Endothelial cell of umbilical vein (primary cell): ENCODE measurements around the gene TRANK1. TPM values are rescaled to one million over a fixed set of nuclear protein-coding genes. Genes with fewer than 3 reads are reported as not detected.

Experiments used
- BruUV-seq: library from RNA; stranded (reverse); fragments of 400-500 nt; replicated peaks from 2 replicates; lab custom pipeline; 2021; lab: Mats Ljungman, UMichigan
- CTCF ChIA-PET: fragments of 300-600, 350-600 bp; sonication (Branson Sonifier 250); formaldehyde crosslinking; loops from one replicate; lab custom pipeline; 2021; ENCODE audit warnings: antibody characterized with exemption, inconsistent platforms; lab: Charles Lee
- POLR2A ChIA-PET: fragments of 300-600, 350-600 bp; sonication (Branson Sonifier 250); formaldehyde crosslinking; loops from one replicate; lab custom pipeline; 2021; ENCODE audit warnings: antibody characterized with exemption, inconsistent platforms; lab: Charles Lee
- DNase-seq: peaks from one replicate; pipeline ENCODE4 v3.0.0-alpha.2; 2011; ENCODE audit warnings: low read depth, low spot score
- FAIRE-seq: peaks from 2 replicates; lab custom pipeline; 2011; peaks lifted over from hg19 to GRCh38; lab: Jason Lieb, UNC
- H2AFZ ChIP-seq: 2 replicates; pipeline ENCODE4 v1.6.0; 2012; ENCODE audit warnings: low read depth, low read length, control low read depth, inconsistent platforms
- H3K27ac ChIP-seq: 2 replicates; pipeline ENCODE4 v1.5.1; 2011; ENCODE audit warnings: low read depth, mild to moderate bottlenecking, control low read depth, low read length, moderate library complexity; ENCODE audit not compliant: insufficient read depth
- H3K27me3 ChIP-seq, 2 experiments: 2 replicates each; pipeline versions ENCODE4 v1.6.0 to v1.6.1; 2011; ENCODE audit warnings: low read length in 2 of 2, mixed read lengths in 1 of 2; ENCODE audit not compliant: control insufficient read depth in 2 of 2, insufficient read depth in 2 of 2
- H3K36me3 ChIP-seq, 2 experiments: 2 replicates in 1 of 2; 3 replicates in 1 of 2; pipeline ENCODE4 v1.5.1; 2011; ENCODE audit warnings: low read length in 2 of 2, mild to moderate bottlenecking in 1 of 2, moderate library complexity in 1 of 2; ENCODE audit not compliant: control insufficient read depth in 2 of 2, insufficient read depth in 2 of 2; ENCODE audit errors: extremely low read depth in 1 of 2
- H3K4me1 ChIP-seq: 3 replicates; pipeline ENCODE4 v1.5.1; 2011; ENCODE audit warnings: mild to moderate bottlenecking, low read length; ENCODE audit not compliant: control insufficient read depth, insufficient read depth; ENCODE audit errors: extremely low read depth
- H3K4me2 ChIP-seq: 2 replicates; pipeline ENCODE4 v1.6.1; 2011; ENCODE audit warnings: low read length, control low read depth, mixed read lengths; ENCODE audit not compliant: insufficient read depth
- H3K4me3 ChIP-seq, 3 experiments: fragments of 200-600 bp in 1 of 3; sonication (generic), shearing (Covaris generic) in 1 of 3; replicated peaks in 1 of 3; 2 replicates each; pipeline ENCODE4 v1.5.1; 2011 to 2016; ENCODE audit warnings: control low read depth in 3 of 3, low read length in 3 of 3, mild to moderate bottlenecking in 2 of 3, inconsistent platforms in 1 of 3, low read depth in 1 of 3, moderate library complexity in 1 of 3; ENCODE audit not compliant: insufficient read depth in 1 of 3
- H3K79me2 ChIP-seq: 2 replicates; pipeline ENCODE4 v1.6.0; 2012; ENCODE audit warnings: low read length, inconsistent platforms; ENCODE audit not compliant: control insufficient read depth, insufficient read depth
- H3K9ac ChIP-seq: replicated peaks from 2 replicates; pipeline ENCODE3; 2011; ENCODE audit warnings: low read length, control low read depth; ENCODE audit not compliant: insufficient read depth; ENCODE audit errors: extremely low read depth
- H3K9me1 ChIP-seq: replicated peaks from 3 replicates; pipeline ENCODE4 v1.6.0; 2011; ENCODE audit warnings: mild to moderate bottlenecking, low read length; ENCODE audit not compliant: control insufficient read depth, insufficient read depth; ENCODE audit errors: extremely low read depth
- H3K9me3 ChIP-seq: replicated peaks from 2 replicates; pipeline ENCODE4 v1.5.1; 2012; ENCODE audit warnings: low read length, inconsistent platforms; ENCODE audit not compliant: control insufficient read depth, insufficient read depth
- H4K20me1 ChIP-seq: replicated peaks from 2 replicates; pipeline ENCODE3; 2011; ENCODE audit warnings: mild to moderate bottlenecking, low read length; ENCODE audit not compliant: control insufficient read depth, insufficient read depth; ENCODE audit errors: extremely low read depth
- EZH2 ChIP-seq: IDR thresholded peaks from 2 replicates; pipeline ENCODE4 v1.6.1; 2012; ENCODE audit warnings: borderline replicate concordance, low read depth, mild to moderate bottlenecking, moderate library complexity, low read length, inconsistent platforms; ENCODE audit not compliant: severe bottlenecking
- FOS ChIP-seq: IDR thresholded peaks from 2 replicates; pipeline ENCODE4 v1.6.1; 2011; ENCODE audit warnings: mild to moderate bottlenecking, low read length, moderate library complexity, borderline replicate concordance; ENCODE audit not compliant: insufficient read depth
- GATA2 ChIP-seq: IDR thresholded peaks from 2 replicates; pipeline ENCODE4 v1.7.0; 2011; ENCODE audit warnings: low read depth, mild to moderate bottlenecking, moderate library complexity, mixed read lengths, low read length; ENCODE audit not compliant: insufficient read length, insufficient read depth
- JUN ChIP-seq: IDR thresholded peaks from 2 replicates; pipeline ENCODE4 v1.6.1; 2011; ENCODE audit warnings: borderline replicate concordance, low read depth; ENCODE audit not compliant: insufficient read length, insufficient read depth
- MYC ChIP-seq: IDR thresholded peaks from one replicate; pipeline ENCODE4 v1.6.1; 2011; ENCODE audit warnings: mild to moderate bottlenecking, low read depth, low read length
- POLR2A ChIP-seq: IDR thresholded peaks from 2 replicates; pipeline ENCODE4 v1.6.1; 2012; ENCODE audit warnings: low read depth, mild to moderate bottlenecking, control low read depth, low read length
- POLR2AphosphoS5 ChIP-seq: IDR thresholded peaks from 2 replicates; pipeline ENCODE4 v1.6.1; 2012; ENCODE audit warnings: low read depth, mild to moderate bottlenecking, control low read depth, low read length, moderate library complexity; ENCODE audit not compliant: insufficient read depth
- dilution Hi-C: fragments of 300-500 bp; cut with MboI; formaldehyde crosslinking; loops from one replicate; pipeline ENCODE4 v1.15.0; 2019; ENCODE audit warnings: low sequenced_read_pairs; ENCODE audit not compliant: extremely low pct_ligation_motif_present
- intact Hi-C: fragments of 100-400 bp; cut with micrococcal nuclease; formaldehyde crosslinking; loops from one replicate; pipeline ENCODE4 v1.10.0; 2022
- polyA plus RNA-seq, 4 experiments: library from polyadenylated mRNA; depleted of rRNA in 3 of 4; stranded (reverse) in 3 of 4; unstranded in 1 of 4; fragments of >200 nt; gene quantifications; 2 replicates each; pipeline versions ENCODE4 v1.2.1 to v1.2.3, GENCODE V29; 2011 to 2012; ENCODE audit warnings: missing spikeins in 1 of 4
- total RNA-seq: library from RNA; stranded (reverse); gene quantifications from 2 replicates; pipeline ENCODE4 v1.2.3, GENCODE V29; 2021
- TF ChIP-seq, protein P1 (sequence below): IDR thresholded peaks from 2 replicates; pipeline ENCODE4 v1.6.1; 2011; ENCODE audit not compliant: insufficient read depth, insufficient read length
- TF ChIP-seq, protein P2 (sequence below), 2 donors: IDR thresholded peaks; 1 replicate in 1 of 2; 2 replicates in 1 of 2; pipeline ENCODE4 v1.5.1; 2011; ENCODE audit warnings: low read length in 2 of 2, mild to moderate bottlenecking in 2 of 2, moderate library complexity in 2 of 2, control low read depth in 1 of 2, inconsistent platforms in 1 of 2, low read depth in 1 of 2; ENCODE audit not compliant: insufficient read depth in 1 of 2; ENCODE audit errors: extremely low read depth in 1 of 2

The TRANK1 gene
- total and polyA plus RNA-seq, 2 donors (not counting 3 experiments of a cell fraction or from before 2014, with no cell fraction given), result 4.6 to 14.4 TPM

DNA sequence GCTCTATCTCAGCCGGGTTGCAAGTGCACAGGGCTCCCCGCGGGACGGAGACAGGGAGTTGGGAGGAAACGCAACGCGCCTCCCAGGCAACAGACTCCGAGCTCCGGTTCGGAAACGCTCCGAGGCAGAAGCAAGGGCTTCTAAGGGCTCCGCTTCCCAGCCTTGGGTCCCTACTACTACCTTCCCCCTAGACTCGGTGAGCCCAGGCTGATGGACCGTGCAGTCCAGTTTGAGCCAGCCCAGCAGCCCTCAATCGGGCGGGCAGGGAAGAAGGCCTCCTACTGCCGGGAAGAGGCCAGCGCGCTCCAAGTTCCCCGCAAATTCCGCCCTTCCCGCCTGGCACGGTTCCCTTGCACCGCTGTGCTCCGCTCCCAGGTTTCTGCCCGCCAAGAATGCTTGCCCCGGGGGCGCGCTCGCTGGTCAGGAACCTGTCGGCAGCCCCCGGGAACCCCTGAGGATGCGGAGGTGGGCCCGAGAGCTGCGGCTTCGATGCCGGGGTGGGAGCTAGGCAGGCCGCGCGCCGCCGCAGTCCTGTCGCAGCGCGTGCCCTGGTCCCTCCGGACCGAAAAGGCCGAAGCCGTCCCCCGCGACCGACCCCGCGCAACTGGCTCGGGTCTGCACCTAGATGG is 728 bp downstream of the TRANK1 start:
- H3K4me1 ChIP-seq, result peaks cover 12% of the 10 kb centered on the region
- peak overlapping the region; percentile 56 to 85 (median 69) for H3K4me3 ChIP-seq
- no peaks in the 10 kb centered on the region for H4K20me1 ChIP-seq
- H3K36me3 ChIP-seq, result no peaks in the 10 kb centered on the region
- H3K9me1 ChIP-seq, result no peaks in the 10 kb centered on the region
- dilution Hi-C loops (no loop called here), intact Hi-C loops (loop anchor here (2.0 kb wide), 2 partner anchors 35 to 49 kb away; partner anchors contain the start of genes EPM2AIP1 and MLH1)
- peak overlapping the region; percentile 57 for H3K9ac ChIP-seq
- POLR2A ChIA-PET, result no interaction called here
- no peak overlapping the region for H3K27ac ChIP-seq
- no peak for FAIRE-seq
- H3K4me2 ChIP-seq, result peak overlapping the region; percentile 98
- no peak for TF ChIP-seq GATA2
- TF ChIP-seq POLR2A, result no peak
- TF ChIP-seq JUN, result no peak
- TF ChIP-seq FOS, result no peak
- TF ChIP-seq POLR2AphosphoS5, result no peak
- TF ChIP-seq, protein P1, sequence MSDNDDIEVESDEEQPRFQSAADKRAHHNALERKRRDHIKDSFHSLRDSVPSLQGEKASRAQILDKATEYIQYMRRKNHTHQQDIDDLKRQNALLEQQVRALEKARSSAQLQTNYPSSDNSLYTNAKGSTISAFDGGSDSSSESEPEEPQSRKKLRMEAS, result no peak
- TF ChIP-seq MYC, result no peak
- TF ChIP-seq, protein P2, sequence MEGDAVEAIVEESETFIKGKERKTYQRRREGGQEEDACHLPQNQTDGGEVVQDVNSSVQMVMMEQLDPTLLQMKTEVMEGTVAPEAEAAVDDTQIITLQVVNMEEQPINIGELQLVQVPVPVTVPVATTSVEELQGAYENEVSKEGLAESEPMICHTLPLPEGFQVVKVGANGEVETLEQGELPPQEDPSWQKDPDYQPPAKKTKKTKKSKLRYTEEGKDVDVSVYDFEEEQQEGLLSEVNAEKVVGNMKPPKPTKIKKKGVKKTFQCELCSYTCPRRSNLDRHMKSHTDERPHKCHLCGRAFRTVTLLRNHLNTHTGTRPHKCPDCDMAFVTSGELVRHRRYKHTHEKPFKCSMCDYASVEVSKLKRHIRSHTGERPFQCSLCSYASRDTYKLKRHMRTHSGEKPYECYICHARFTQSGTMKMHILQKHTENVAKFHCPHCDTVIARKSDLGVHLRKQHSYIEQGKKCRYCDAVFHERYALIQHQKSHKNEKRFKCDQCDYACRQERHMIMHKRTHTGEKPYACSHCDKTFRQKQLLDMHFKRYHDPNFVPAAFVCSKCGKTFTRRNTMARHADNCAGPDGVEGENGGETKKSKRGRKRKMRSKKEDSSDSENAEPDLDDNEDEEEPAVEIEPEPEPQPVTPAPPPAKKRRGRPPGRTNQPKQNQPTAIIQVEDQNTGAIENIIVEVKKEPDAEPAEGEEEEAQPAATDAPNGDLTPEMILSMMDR (IDR thresholded peaks at IDR 0.05; ENCODE audit: extremely low read depth in 1 of 2, insufficient read depth in 1 of 2, low read depth in 1 of 2, low read length in 2 of 2), result no peak
- no peak for TF ChIP-seq EZH2
- CTCF ChIA-PET, result interaction anchor here (0.9 to 3.5 kb wide), 10 partner anchors 8 to 80 kb away, joined by 3 to 19 read pairs (median 4); no protein-coding TSS in a partner anchor
- no peaks in the 10 kb centered on the region for H3K27me3 ChIP-seq
- no peaks in the 10 kb centered on the region for H3K79me2 ChIP-seq
- no TSS peak for BruUV-seq
- peak; percentile 61 for DNase-seq
- no peaks in the 10 kb centered on the region for H3K9me3 ChIP-seq
- peak overlapping the region; percentile 96 for H2AFZ ChIP-seq
